HG03575 (cell line): Measurements from ENCODE around the gene DLGAP4.
"Not testable (repeated sequence)": the region's sequence is repeated elsewhere in the genome, so short reads cannot be mapped to it uniquely, and the experiment has no call there.

Experiments used
- ATAC-seq: cut with Tn5 transposase; IDR thresholded peaks from one replicate; pipeline ENCODE4 v1.9.1; 2021; ENCODE audit not compliant: unreplicated experiment, insufficient number of reproducible peaks, low FRiP score; ENCODE audit errors: extremely low read depth

The DLGAP4 gene

GRCh38 chr20:36499211-36499610, 193.1 kb downstream of the DLGAP4 start:
- no peak for ATAC-seq

DNA sequence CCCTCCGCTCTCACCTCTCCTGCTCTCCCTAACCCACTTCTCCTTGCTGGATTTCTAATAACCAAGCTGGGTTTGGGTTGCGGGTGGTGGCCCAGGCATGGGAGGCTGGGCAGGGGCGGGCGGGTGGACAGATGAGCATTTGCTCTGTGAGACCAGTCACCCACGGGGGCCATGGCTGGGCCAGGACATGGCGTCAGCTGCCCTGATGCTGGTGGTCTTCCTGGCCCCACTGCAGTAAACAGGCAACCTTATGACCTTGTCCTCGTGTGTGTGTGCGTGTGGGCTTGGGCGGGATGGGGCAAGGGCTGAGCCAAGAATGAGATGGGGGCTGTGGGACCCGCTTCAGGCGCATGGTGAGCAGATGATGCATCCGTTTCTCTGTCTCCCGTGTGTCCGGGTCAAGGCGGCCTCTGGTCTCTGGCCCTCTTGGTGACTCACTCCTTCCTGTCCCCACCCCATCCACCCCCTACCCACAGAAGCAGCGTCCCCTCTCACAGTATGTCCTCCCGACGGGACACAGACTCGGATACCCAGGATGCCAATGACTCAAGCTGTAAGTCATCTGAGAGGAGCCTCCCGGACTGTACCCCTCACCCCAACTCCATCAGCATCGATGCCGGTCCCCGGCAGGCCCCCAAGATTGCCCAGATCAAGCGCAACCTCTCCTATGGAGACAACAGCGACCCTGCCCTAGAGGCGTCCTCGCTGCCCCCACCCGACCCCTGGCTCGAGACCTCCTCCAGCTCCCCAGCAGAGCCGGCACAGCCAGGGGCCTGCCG, 193.8 kb downstream of the DLGAP4 start:
- ATAC-seq, result no peak

DNA sequence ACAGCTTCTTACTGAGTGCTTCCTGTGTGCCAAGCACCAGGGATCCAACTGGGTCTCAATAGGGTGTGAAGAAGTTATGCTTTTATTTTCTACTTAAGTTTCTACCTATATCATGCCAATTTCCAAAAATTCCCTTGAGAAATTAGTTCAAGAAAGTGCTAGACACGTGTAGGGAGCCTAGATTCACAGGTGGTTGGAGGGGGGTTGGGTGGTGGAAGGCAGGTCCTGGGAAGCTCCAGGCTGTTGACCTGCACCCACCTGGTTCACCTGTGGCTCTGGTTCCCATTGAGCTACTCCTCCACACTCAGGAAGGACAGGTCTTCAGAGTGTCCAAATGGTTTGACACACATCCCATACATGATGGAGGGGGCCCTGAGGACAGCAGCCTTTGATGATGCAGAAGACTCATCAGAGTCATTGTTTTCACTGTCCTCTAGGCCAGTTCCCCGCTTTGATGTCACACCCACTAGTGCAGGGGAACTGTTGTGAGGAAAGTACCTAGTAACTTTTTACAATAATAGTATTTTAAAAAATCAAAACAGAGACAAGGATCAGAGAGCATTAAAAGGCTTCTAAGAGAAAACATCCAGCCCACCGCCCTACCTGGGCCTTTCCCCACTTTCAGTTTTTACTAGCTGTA, 195.3 kb downstream of the DLGAP4 start:
- ATAC-seq, result no peak

GRCh38 chr20:36504295-36504694, 198.2 kb downstream of the DLGAP4 start:
- no peak for ATAC-seq

- no peak for ATAC-seq
Measured at GRCh38 chr20:36506253-36506652, 200.1 kb downstream of the DLGAP4 start.

DNA sequence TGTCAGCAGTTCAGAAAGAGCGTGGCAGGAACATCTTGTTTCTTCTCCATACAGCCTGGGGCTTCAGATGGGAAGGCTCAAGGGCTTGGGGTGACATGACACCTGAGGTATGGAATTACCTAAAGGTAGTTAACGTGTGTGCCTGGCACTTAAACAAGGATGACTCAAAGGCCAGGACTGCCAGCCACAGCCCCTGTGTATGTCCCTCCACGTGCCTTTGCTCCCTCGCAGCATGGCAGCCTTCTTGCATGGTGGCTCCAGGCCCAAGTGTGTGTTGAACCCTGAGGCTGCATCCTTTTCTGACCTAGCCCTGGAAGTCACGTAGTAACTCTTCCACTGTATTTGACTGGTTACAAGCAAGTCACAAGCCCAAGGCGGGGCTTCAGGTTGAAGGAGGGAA, 201.6 kb downstream of the DLGAP4 start:
- ATAC-seq, result no peak

GRCh38 chr20:36519012-36519719, 213.0 kb downstream of the DLGAP4 start:
- no peak for ATAC-seq

DNA sequence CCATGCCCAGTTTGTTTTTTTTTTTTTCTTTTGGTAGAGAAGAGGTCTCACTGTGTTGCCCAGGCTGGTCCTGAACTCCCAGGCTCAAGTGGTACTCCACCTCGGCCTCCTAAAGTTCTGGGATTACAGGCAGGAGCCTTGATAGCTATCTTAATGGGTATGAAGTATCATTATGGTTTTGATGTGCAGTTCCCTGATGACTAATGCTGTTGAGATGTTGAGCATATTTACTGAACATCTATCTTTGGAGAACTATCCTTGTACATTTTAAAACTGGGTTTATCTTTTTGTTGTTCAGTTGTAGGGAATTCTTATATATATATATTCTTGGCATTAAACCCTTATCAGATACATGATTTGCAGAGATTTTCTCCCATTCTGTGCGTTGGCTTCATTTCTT, 213.8 kb downstream of the DLGAP4 start:
- ATAC-seq, result no peak

- no peak for ATAC-seq
Measured at GRCh38 chr20:36521526-36521925, 215.4 kb downstream of the DLGAP4 start.

- not testable (repeated sequence) for ATAC-seq
Measured at GRCh38 chr20:36522412-36522811, 216.3 kb downstream of the DLGAP4 start.

GRCh38 chr20:36523341-36523740, 217.2 kb downstream of the DLGAP4 start:
- no peak for ATAC-seq

GRCh38 chr20:36525620-36526365, 219.7 kb downstream of the DLGAP4 start:
- no peak for ATAC-seq

DNA sequence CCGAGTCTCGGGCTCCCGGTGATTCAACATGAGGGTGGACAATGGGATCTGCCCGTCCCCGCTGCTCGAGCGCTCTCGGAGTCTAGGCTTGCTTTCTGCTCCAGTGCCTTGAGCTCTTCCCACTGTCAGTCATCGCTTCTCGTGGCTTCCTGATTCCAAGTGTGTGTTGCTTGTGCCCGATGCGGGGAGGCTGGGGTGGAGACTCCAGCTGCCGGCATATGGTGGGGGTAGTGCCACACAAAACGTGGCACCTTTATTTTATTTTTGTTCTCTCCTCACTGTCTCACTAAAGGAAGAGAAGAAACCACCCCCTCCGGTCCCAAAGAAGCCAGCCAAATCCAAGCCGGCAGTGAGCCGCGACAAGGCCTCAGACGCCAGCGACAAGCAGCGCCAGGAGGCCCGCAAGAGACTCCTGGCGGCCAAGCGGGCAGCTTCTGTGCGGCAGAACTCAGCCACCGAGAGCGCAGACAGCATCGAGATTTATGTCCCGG, 220.4 kb downstream of the DLGAP4 start:
- no peak for ATAC-seq

- ATAC-seq, result no peak
Measured at GRCh38 chr20:36527331-36528125, 221.4 kb downstream of the DLGAP4 start.

DNA sequence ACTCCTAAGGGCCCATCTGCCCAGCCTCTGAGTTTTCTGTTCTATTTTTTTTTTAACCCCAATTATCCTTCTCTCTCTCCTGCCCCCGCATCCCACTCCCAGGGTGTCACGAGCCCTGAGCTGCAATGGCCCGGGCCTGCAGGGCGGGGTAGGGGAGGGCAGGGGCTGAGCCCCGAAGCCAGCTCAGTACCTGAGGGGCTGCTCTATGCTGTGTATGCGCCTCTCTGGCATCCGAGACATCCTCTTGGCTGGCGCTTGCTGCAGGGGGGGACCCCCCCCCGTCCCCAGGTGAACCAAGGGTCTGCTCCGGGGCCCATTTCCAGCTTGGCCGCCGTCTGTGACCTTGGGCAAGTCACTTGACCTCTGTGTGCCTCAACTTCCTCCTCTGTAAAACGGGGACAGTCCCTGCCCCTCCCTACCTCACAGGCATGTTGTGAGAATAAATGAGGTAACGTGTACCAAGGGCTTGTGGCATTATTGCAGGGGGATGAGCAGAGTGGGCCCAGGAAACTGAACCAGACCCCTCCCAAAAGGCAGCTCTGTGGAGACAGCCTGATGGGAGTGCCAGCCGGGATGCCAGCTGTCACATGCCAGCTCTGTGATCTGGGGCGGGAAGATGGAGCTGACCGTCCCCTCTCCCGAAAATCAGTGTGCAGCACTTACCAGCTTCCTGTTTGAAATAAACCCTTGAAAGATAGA, 222.2 kb downstream of the DLGAP4 start:
- no peak for ATAC-seq

DNA sequence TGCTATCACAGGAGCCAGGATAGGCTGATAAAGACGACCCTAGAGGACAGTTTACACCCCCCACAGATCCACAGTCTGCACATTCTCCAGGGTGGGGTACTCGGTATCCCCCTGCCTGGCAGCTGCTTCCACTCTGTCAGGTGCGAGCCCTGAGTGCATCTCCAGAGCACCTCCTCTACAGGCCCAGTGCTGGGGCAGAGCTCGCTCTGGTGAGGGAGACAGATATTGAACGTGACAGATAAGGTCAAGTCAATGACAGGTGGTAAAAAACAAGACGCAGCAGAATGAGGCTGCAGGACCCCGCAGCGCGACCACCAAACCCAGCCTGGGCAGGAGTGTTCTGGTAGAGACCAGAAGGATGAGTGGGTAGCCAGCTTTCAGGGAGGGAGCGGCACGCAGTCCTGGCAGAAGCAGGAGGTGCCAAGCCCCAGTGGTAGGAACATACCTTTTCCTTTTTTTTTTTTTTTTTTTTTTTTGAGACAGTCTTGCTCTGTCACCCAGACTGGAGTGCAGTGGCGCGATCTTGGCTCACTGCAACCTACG, 222.8 kb downstream of the DLGAP4 start:
- no peak for ATAC-seq

- ATAC-seq, result no peak
Measured at GRCh38 chr20:36532388-36532787, 226.2 kb downstream of the DLGAP4 start.

DNA sequence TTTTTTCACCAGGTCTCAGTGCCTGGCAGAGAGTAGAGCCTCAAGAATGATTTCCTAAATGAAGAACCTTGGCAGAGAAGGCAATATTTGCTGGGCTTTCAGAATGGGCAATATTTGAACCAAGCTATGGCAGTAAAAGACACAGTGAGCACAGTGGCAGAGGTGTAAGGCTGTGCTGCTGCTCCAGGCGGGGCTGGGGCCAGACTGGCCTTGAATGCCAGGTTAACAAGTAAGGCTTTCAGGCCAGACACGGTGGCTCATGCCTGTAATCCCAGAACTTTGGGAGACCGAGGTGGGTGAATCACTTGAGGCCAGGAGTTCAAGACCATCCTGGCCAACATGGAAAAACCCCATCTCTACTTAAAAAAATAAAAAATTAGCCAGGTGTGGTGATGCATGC, 226.7 kb downstream of the DLGAP4 start:
- ATAC-seq, result no peak
